Nephron progenitor cell (in vitro differentiated cells): ENCODE results near the gene HDAC7.

Experiments
- DNase-seq: peaks from one replicate; pipeline ENCODE4 v3.0.0; 2021
- H3K27ac Mint-ChIP-seq: 2 replicates; pipeline ENCODE4 v1.8.0; 2021; ENCODE audit warnings: mild to moderate bottlenecking, moderate library complexity, mixed read lengths
- H3K27me3 Mint-ChIP-seq: 2 replicates; pipeline ENCODE4 v1.8.0; 2021; ENCODE audit warnings: mild to moderate bottlenecking, low read depth, mixed read lengths; ENCODE audit not compliant: poor library complexity
- H3K36me3 Mint-ChIP-seq: 2 replicates; pipeline ENCODE4 v1.8.0; 2021; ENCODE audit warnings: low read depth, mixed read lengths
- H3K4me1 Mint-ChIP-seq: 2 replicates; pipeline ENCODE4 v1.8.0; 2021; ENCODE audit warnings: mixed read lengths
- H3K4me3 Mint-ChIP-seq: 2 replicates; pipeline ENCODE4 v1.8.0; 2021; ENCODE audit warnings: mild to moderate bottlenecking, moderate library complexity, mixed read lengths
- H3K9me3 Mint-ChIP-seq: 2 replicates; pipeline ENCODE4 v1.8.0; 2021; ENCODE audit warnings: mild to moderate bottlenecking, moderate library complexity, mixed read lengths
- TF ChIP-seq, protein P1 (sequence below): fragments of 200-600 bp; sonication (generic); IDR thresholded peaks from 2 replicates; pipeline ENCODE4 v1.5.0; 2021; ENCODE audit warnings: antibody characterized with exemption

The HDAC7 gene

DNA sequence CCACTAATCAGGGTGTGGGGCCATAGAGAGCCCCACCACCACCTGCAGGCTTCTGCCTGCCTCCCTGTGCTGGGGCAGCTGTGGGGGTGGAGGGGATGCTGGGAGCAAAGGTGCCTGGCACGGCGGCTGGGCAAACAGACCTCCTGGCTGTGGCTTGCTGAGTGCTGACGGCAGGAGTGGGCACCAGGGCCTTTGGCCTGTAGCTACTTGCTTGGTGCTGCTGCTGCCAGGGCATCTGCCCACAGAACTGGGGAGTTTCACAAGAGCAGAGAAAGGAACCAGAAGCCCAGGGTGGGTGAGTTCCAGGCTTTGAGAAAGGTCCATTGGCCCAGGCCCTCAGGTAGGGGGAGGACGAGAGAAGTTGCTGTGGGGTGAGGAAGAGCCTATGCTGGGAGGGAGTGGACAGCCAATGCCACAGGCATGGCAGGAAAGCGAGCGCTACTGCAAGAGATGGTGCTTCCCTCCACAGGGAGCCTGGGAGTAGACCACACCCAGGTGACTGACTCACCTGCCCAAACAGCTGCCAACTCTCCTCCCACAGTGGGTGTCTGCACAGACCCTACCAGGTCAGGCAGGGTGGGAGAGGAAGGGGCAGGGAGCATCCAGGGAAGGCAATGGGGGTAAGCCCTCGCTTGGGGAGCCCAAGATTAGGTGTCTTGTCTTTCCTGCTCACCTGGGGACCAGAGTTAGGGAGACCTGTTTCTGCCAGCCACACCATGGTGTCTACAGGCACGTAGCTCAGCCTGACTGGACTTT lies 39.0 kb upstream of the HDAC7 start:
- H3K4me3 Mint-ChIP-seq = no peak overlapping the region
- H3K36me3 Mint-ChIP-seq = no peaks in the 10 kb centered on the region
- no peak for DNase-seq
- peaks cover 22% of the 10 kb centered on the region for H3K27me3 Mint-ChIP-seq
- H3K9me3 Mint-ChIP-seq = no peaks in the 10 kb centered on the region
- TF ChIP-seq, protein P1, sequence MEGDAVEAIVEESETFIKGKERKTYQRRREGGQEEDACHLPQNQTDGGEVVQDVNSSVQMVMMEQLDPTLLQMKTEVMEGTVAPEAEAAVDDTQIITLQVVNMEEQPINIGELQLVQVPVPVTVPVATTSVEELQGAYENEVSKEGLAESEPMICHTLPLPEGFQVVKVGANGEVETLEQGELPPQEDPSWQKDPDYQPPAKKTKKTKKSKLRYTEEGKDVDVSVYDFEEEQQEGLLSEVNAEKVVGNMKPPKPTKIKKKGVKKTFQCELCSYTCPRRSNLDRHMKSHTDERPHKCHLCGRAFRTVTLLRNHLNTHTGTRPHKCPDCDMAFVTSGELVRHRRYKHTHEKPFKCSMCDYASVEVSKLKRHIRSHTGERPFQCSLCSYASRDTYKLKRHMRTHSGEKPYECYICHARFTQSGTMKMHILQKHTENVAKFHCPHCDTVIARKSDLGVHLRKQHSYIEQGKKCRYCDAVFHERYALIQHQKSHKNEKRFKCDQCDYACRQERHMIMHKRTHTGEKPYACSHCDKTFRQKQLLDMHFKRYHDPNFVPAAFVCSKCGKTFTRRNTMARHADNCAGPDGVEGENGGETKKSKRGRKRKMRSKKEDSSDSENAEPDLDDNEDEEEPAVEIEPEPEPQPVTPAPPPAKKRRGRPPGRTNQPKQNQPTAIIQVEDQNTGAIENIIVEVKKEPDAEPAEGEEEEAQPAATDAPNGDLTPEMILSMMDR = no peak
- no peak overlapping the region for H3K27ac Mint-ChIP-seq
- no peaks in the 10 kb centered on the region for H3K4me1 Mint-ChIP-seq

DNA sequence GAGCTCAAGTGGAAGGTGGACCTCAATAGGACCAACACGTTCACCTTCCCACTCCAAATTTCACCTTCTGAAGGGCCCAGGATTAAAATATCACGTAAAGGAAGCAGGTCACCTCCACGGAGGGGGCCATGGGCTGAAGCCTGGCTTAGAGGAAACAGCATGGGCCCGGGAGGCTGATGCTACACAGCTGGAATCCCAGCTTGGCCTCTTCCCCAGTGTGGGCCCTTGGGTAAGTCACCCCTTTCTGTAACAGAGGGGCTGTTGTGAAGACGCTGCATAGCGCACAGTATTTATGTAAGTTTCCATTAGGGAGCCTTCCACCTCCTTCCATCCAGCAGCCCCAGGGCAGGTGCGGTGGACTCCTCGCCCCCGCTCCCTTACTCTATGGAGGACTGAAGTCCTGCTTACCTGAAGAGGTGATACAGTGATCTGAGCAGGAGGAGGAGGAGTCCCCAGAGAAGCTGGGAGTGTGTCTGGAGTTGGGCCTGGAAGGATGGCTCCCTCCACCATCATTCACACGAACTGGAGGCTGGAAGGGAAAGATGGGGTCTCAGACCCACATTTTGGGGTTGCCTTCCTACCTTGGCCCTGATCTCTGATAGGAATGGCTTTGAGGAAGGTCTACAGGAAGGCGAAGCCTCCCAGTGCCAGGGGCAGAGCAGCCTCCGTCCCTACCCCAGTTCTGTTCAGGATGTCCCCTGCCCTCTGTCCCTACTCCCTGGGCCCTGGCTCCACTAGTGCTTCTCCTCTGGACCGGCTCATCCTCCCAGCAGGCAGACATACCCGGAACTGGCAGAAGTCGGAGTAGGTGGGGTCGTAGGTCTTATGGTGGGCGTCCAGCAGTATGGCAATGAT lies 37.2 kb upstream of the HDAC7 start:
- Mint-ChIP-seq H3K27ac (no peak overlapping the region), H3K4me3 (no peak overlapping the region), H3K9me3 (no peaks in the 10 kb centered on the region), H3K4me1 (peaks cover 9% of the 10 kb centered on the region), H3K36me3 (no peaks in the 10 kb centered on the region), H3K27me3 (peaks cover 22% of the 10 kb centered on the region)
- no peak for DNase-seq
- TF ChIP-seq, protein P1 = no peak

DNA sequence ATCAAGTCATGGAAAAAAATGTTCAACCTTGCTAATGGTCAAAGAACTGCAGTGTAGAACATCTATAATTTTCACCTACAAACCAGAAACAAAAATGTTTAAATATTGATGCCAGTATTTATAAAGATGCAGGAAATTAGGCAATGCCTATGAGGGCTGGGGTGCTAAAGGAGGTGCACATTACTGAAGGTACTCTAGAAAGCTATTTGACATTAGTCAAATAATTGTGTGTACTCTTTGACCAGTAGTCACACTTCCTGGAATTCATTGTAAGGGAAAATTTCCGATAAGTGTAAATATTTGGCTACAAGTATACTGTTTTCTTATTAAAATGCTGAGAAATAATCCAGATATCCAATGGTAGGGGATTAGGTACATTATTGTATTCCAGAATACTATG lies 36.4 kb upstream of the HDAC7 start:
- TF ChIP-seq, protein P1 = no peak
- Mint-ChIP-seq H3K9me3 (no peaks in the 10 kb centered on the region), H3K4me1 (peaks cover 18% of the 10 kb centered on the region), H3K36me3 (no peaks in the 10 kb centered on the region), H3K27ac (no peak overlapping the region), H3K4me3 (no peak overlapping the region), H3K27me3 (peaks cover 26% of the 10 kb centered on the region)
- DNase-seq = no peak

DNA sequence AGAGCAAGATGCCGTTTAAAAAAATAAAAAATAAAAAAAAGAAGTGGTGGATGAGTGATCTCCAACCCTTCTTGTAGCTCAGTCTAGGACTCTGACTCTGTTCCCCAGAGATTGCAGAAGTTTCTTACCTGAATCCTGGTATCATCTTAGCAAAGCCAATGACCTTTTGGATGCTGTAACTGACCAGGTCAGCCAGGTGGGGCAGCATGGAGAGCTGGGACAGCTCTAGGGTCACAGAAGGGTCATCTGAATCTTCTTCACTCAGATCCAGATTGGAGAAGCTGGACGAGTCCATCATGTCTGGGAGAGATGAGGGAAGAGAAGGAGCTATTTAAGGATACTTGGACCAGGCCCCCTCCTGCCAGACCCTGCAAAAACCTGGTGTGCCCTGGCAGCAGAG lies 35.8 kb upstream of the HDAC7 start:
- Mint-ChIP-seq H3K4me1 (peaks cover 24% of the 10 kb centered on the region), H3K27ac (no peak overlapping the region), H3K4me3 (no peak overlapping the region), H3K36me3 (no peaks in the 10 kb centered on the region), H3K27me3 (peaks cover 24% of the 10 kb centered on the region), H3K9me3 (no peaks in the 10 kb centered on the region)
- TF ChIP-seq, protein P1 = no peak
- DNase-seq = no peak

DNA sequence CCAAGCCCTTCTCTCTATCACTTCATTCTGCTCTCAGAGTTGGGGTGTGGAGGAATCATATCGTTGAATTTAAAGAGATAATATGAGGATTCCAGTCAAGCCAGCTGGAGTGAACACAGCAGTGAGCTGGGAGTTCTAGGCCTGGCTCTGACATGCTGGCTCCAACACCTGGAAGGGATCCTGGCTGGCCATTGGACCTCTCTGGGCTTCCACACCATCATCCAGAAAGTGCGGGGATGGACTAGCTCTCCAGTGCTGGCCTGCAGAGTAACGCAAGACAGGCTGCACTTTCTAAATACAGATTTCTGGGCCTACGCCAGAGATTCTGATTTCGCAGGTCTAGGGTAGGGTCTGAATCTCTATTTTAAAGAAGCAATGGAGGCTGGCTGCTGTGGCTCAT lies 34.8 kb upstream of the HDAC7 start:
- no peak overlapping the region for H3K27ac Mint-ChIP-seq
- peaks cover 16% of the 10 kb centered on the region for H3K27me3 Mint-ChIP-seq
- H3K4me3 Mint-ChIP-seq = no peak overlapping the region
- no peaks in the 10 kb centered on the region for H3K9me3 Mint-ChIP-seq
- H3K36me3 Mint-ChIP-seq = no peaks in the 10 kb centered on the region
- TF ChIP-seq, protein P1 = no peak
- H3K4me1 Mint-ChIP-seq = peaks cover 33% of the 10 kb centered on the region
- DNase-seq = no peak
